HepG2 (cell line): ENCODE results near the gene ATP8B4. TPM values are rescaled to one million over a fixed set of nuclear protein-coding genes. Genes with fewer than 3 reads are reported as not detected.

Experiments used
- ATAC-seq: fragments of 200-7000 bp; cut with Tn5 transposase; 3 replicates; pipeline ENCODE4 v1.9.1; 2020; ENCODE audit warnings: mild to moderate bottlenecking, moderate library complexity
- BruUV-seq: library from RNA; stranded (reverse); fragments of 400-500 nt; replicated peaks from 2 replicates; lab custom pipeline; 2021; lab: Mats Ljungman, UMichigan
- CTCF ChIA-PET: fragments of 300-600 bp; formaldehyde crosslinking; extraction: SDS; loops from one replicate; lab custom pipeline; 2021; ENCODE audit warnings: low total read pairs, inconsistent platforms, low intra/inter-chr PET ratio; lab: Yijun Ruan, JAX
- POLR2A ChIA-PET: fragments of 350-600 bp; sonication (Branson Sonifier 250); formaldehyde crosslinking; loops from one replicate; lab custom pipeline; 2020; ENCODE audit warnings: antibody characterized with exemption, inconsistent platforms; lab: Yijun Ruan, JAX
- DNase-seq: peaks from one replicate; pipeline ENCODE4 v3.0.0-alpha.2; 2015; ENCODE audit warnings: low spot score
- FAIRE-seq: peaks from 3 replicates; lab custom pipeline; 2011; peaks lifted over from hg19 to GRCh38; lab: Jason Lieb, UNC
- H2AFZ ChIP-seq: one replicate; pipeline ENCODE4 v1.6.1; 2011; ENCODE audit warnings: low read length, inconsistent platforms
- H3K27ac ChIP-seq: fragments of 300-600 bp; 3 replicates; pipeline ENCODE4 v1.8.0; 2011; ENCODE audit warnings: mixed run types, mild to moderate bottlenecking, mixed read lengths, low read length, inconsistent platforms; ENCODE audit not compliant: insufficient read depth; ENCODE audit errors: extremely low read length
- H3K27me3 ChIP-seq, 2 experiments: fragments of 200-600 bp in 1 of 2; 2 replicates in 1 of 2; 3 replicates in 1 of 2; pipeline versions ENCODE4 v1.6.0 to v1.8.0; 2011; ENCODE audit warnings: low read length in 2 of 2, mild to moderate bottlenecking in 2 of 2, moderate library complexity in 2 of 2, inconsistent platforms in 1 of 2; ENCODE audit not compliant: insufficient read depth in 2 of 2, control insufficient read depth in 1 of 2
- H3K36me3 ChIP-seq, 2 experiments: fragments of 200-600 bp in 1 of 2; replicated peaks in 1 of 2; 2 replicates in 1 of 2; 3 replicates in 1 of 2; pipeline versions ENCODE4 v1.5.1 to v1.8.0; 2011; ENCODE audit warnings: low read length in 2 of 2, inconsistent platforms in 1 of 2; ENCODE audit not compliant: insufficient read depth in 2 of 2, control insufficient read depth in 1 of 2
- H3K4me1 ChIP-seq: 2 replicates; pipeline ENCODE4 v1.5.1; 2012; ENCODE audit warnings: low read length, inconsistent platforms; ENCODE audit not compliant: insufficient read depth
- H3K4me2 ChIP-seq: 2 replicates; pipeline ENCODE4 v1.6.0; 2011; ENCODE audit warnings: low read depth, low read length, inconsistent platforms
- H3K4me3 ChIP-seq, 3 experiments: fragments of 200-600 bp in 1 of 3; sonication (generic), shearing (Covaris generic) in 1 of 3; replicated peaks in 1 of 3; 2 replicates each; pipeline ENCODE4 v1.5.1; 2011 to 2016; ENCODE audit warnings: low read length in 3 of 3, inconsistent platforms in 2 of 3, low read depth in 2 of 3, mild to moderate bottlenecking in 2 of 3, control low read depth in 1 of 3, mixed read lengths in 1 of 3; ENCODE audit not compliant: insufficient read depth in 1 of 3
- H3K79me2 ChIP-seq: one replicate; pipeline ENCODE4 v1.6.1; 2011; ENCODE audit warnings: low read length, inconsistent platforms; ENCODE audit not compliant: insufficient read depth
- H3K9ac ChIP-seq: 2 replicates; pipeline ENCODE4 v1.6.0; 2011; ENCODE audit warnings: mild to moderate bottlenecking, low read depth, low read length, inconsistent platforms; ENCODE audit not compliant: insufficient read depth
- H3K9me3 ChIP-seq: 2 replicates; pipeline ENCODE4 v1.5.1; 2012; ENCODE audit warnings: mild to moderate bottlenecking, low read length
- H4K20me1 ChIP-seq: 2 replicates; pipeline ENCODE4 v1.6.0; 2011; ENCODE audit warnings: inconsistent platforms, mild to moderate bottlenecking, low read length, moderate library complexity; ENCODE audit not compliant: insufficient read depth
- ARID3A ChIP-seq: IDR thresholded peaks from 2 replicates; pipeline ENCODE4 v1.6.1; 2012; ENCODE audit warnings: low read depth, low read length, improper control_type of control experiment
- ATF4 ChIP-seq, 2 experiments: fragments of 450-650 bp in 1 of 2; sonication (generic) in 1 of 2; formaldehyde crosslinking; IDR thresholded peaks; 2 replicates each; pipeline versions ENCODE4 v1.5.0 to v1.8.0; 2020 to 2022; ENCODE audit warnings: mild to moderate bottlenecking in 1 of 2, missing genetic modification reagents in 1 of 2
- HNF4A ChIP-seq: sonication (generic); formaldehyde crosslinking; IDR thresholded peaks from 2 replicates; pipeline ENCODE4 v1.4.0; 2020; ENCODE audit warnings: missing genetic modification reagents
- NFKBIZ ChIP-seq: IDR thresholded peaks from 2 replicates; pipeline ENCODE4 v1.6.1; 2018; ENCODE audit warnings: missing genetic modification reagents, missing compliant biosample characterization
- TBP ChIP-seq: sonication (generic); formaldehyde crosslinking; IDR thresholded peaks from 2 replicates; pipeline ENCODE4 v1.5.0; 2020; ENCODE audit warnings: missing genetic modification reagents
- ZNF207 ChIP-seq: fragments of 450-650 bp; IDR thresholded peaks from 2 replicates; pipeline ENCODE4 v1.6.1; 2016; ENCODE audit warnings: antibody characterized with exemption, borderline replicate concordance
- ZNF407 ChIP-seq: sonication (generic); formaldehyde crosslinking; IDR thresholded peaks from one replicate; pipeline ENCODE4 v1.5.1; 2020; ENCODE audit warnings: mild to moderate bottlenecking, missing genetic modification reagents; ENCODE audit errors: not compliant biosample characterization
- ZNF468 ChIP-seq: sonication (generic); formaldehyde crosslinking; IDR thresholded peaks from 2 replicates; pipeline ENCODE4 v1.8.0; 2022; ENCODE audit warnings: mild to moderate bottlenecking, moderate library complexity, missing genetic modification reagents
- ZNF639 ChIP-seq: conservative IDR thresholded peaks from 2 replicates; pipeline ENCODE4 v1.6.1; 2018; ENCODE audit warnings: missing genetic modification reagents
- WGBS: methylation state at CpG from one replicate; pipeline ENCODE4 v1.1.6; 2017; ENCODE audit warnings: low lambda C conversion rate; 5-methylcytosine and 5-hydroxymethylcytosine counted together
- in situ Hi-C: cut with HindIII; loops from 2 replicates; pipeline ENCODE4 v1.10.0; 2017; ENCODE audit warnings: low pct_unique_long_range_greater_than_20kb; ENCODE audit not compliant: extremely low pct_ligation_motif_present
- intact Hi-C: fragments of 100-400 bp; cut with micrococcal nuclease; formaldehyde crosslinking; loops from one replicate; pipeline ENCODE4 v1.10.0; 2022; ENCODE audit not compliant: unreplicated experiment
- polyA plus RNA-seq, 8 experiments: library from polyadenylated mRNA; depleted of rRNA in 3 of 8; stranded (reverse) in 7 of 8; unstranded in 1 of 8; fragments of >200 nt; fragmentation: Illumina TruSeq in 4 of 8; extraction: Trizol in 4 of 8; gene quantifications; 2 replicates each; pipeline versions ENCODE4 v1.2.1 to v1.2.3, GENCODE V29; 2011 to 2016; ENCODE audit warnings: low read depth in 4 of 8, missing spikeins in 1 of 8, mixed read lengths in 1 of 8; ENCODE audit not compliant: insufficient read depth in 1 of 8
- total RNA-seq, 5 experiments: library from RNA; depleted of rRNA; stranded (reverse); fragments of >200 nt; fragmentation: Illumina TruSeq; extraction: Trizol; gene quantifications; 2 replicates each; pipeline ENCODE4 v1.2.3, GENCODE V29; 2016; ENCODE audit warnings: low read depth in 1 of 5

Gene ATP8B4
- total and polyA plus RNA-seq, 2 of the 13 experiments (the other 11 are each of a cell fraction or from before 2014, with no cell fraction given) = 0.24 to 0.69 TPM

- DNase-seq (no peak), ATAC-seq (no peak), FAIRE-seq (no peak)
- Histone ChIP-seq H3K79me2 (no peaks in the 10 kb centered on the region), H3K36me3 (no peaks in the 10 kb centered on the region), H3K4me3 (no peak overlapping the region), H3K9me3 (no peaks in the 10 kb centered on the region), H3K27ac (no peak overlapping the region), H3K4me2 (no peak overlapping the region), H2AFZ (no peak overlapping the region), H3K9ac (no peak overlapping the region), H3K27me3 (no peaks in the 10 kb centered on the region), H3K4me1 (no peaks in the 10 kb centered on the region), H4K20me1 (no peaks in the 10 kb centered on the region)
- no TSS peak for BruUV-seq
- 61% methylated on average over 2 of the region's 2 CpGs for WGBS
- CTCF ChIA-PET = no interaction called here
- intact Hi-C loops = no loop called here
- in situ Hi-C loops = no loop called here
- POLR2A ChIA-PET = no interaction called here
- TF ChIP-seq ZNF207 (no peak), ATF4 (CRISPR knock-in tag; IDR thresholded peaks at IDR 0.05) (no peak), HNF4A (CRISPR knock-in tag) (no peak), ARID3A (no peak), ZNF407 (CRISPR knock-in tag) (no peak), NFKBIZ (CRISPR knock-in tag) (no peak), ZNF639 (CRISPR knock-in tag) (no peak), ZNF468 (CRISPR knock-in tag) (no peak), TBP (CRISPR knock-in tag) (no peak)
These were observed 139.2 kb downstream of the ATP8B4 start for GRCh38 chr15:49979705-49980382.
